H9 (cell line): ENCODE results near the gene OR52E8. TPM values are rescaled to one million over a fixed set of nuclear protein-coding genes. Genes with fewer than 3 reads are reported as not detected.

Experiments used
- DNase-seq: peaks from one replicate; pipeline ENCODE4 v3.0.0-alpha.2; 2017
- H2AFZ ChIP-seq: one replicate; pipeline ENCODE4 v1.6.1; 2013; ENCODE audit warnings: mild to moderate bottlenecking, low read length, control low read depth, moderate library complexity
- H2AK5ac ChIP-seq: 2 replicates; pipeline ENCODE4 v1.6.1; 2013; ENCODE audit warnings: low read length, control low read depth, mixed read lengths; ENCODE audit not compliant: insufficient read length
- H2BK120ac ChIP-seq: one replicate; pipeline ENCODE4 v1.6.1; 2013; ENCODE audit warnings: low read depth, mild to moderate bottlenecking, low read length, control low read depth, inconsistent platforms; ENCODE audit not compliant: poor library complexity, severe bottlenecking
- H2BK12ac ChIP-seq: 2 replicates; pipeline ENCODE4 v1.6.1; 2013; ENCODE audit warnings: low read length, control low read depth, mixed read lengths, low read depth; ENCODE audit not compliant: insufficient read length
- H2BK15ac ChIP-seq: 2 replicates; pipeline ENCODE4 v1.6.1; 2013; ENCODE audit warnings: low read depth, low read length, control low read depth
- H2BK20ac ChIP-seq: one replicate; pipeline ENCODE4 v1.6.1; 2013; ENCODE audit warnings: low read depth, mild to moderate bottlenecking, low read length, control low read depth, inconsistent platforms; ENCODE audit not compliant: poor library complexity, severe bottlenecking
- H2BK5ac ChIP-seq: 2 replicates; pipeline ENCODE4 v1.6.1; 2013; ENCODE audit warnings: low read length, control low read depth, mixed read lengths; ENCODE audit not compliant: insufficient read length
- H3K14ac ChIP-seq: 2 replicates; pipeline ENCODE4 v1.6.1; 2013; ENCODE audit warnings: low read length, control low read depth; ENCODE audit not compliant: insufficient read depth
- H3K18ac ChIP-seq: 2 replicates; pipeline ENCODE4 v1.6.1; 2013; ENCODE audit warnings: low read depth, mild to moderate bottlenecking, mixed read lengths, low read length, control low read depth; ENCODE audit not compliant: insufficient read length
- H3K23ac ChIP-seq: 2 replicates; pipeline ENCODE4 v1.6.1; 2013; ENCODE audit warnings: low read length, control low read depth, mixed read lengths, low read depth; ENCODE audit not compliant: insufficient read length
- H3K23me2 ChIP-seq: 2 replicates; pipeline ENCODE4 v1.6.1; 2013; ENCODE audit warnings: low read depth, mild to moderate bottlenecking, mixed read lengths, low read length, control low read depth; ENCODE audit not compliant: insufficient read length, poor library complexity, severe bottlenecking
- H3K27ac ChIP-seq: 2 replicates; pipeline ENCODE4 v1.5.1; 2013; ENCODE audit warnings: low read length, control low read depth, mixed read lengths, low read depth; ENCODE audit not compliant: insufficient read length
- H3K27me3 ChIP-seq: 2 replicates; pipeline ENCODE4 v1.6.1; 2013; ENCODE audit warnings: low read length, control low read depth, inconsistent platforms; ENCODE audit not compliant: insufficient read depth
- H3K4ac ChIP-seq: 2 replicates; pipeline ENCODE4 v1.6.1; 2013; ENCODE audit warnings: low read depth, mild to moderate bottlenecking, control low read depth, inconsistent platforms, low read length, moderate library complexity
- H3K4me1 ChIP-seq: 2 replicates; pipeline ENCODE4 v1.6.1; 2013; ENCODE audit warnings: low read length, control low read depth, inconsistent platforms; ENCODE audit not compliant: insufficient read depth
- H3K4me2 ChIP-seq: 2 replicates; pipeline ENCODE4 v1.6.1; 2013; ENCODE audit warnings: low read length, control low read depth, mixed read lengths; ENCODE audit not compliant: insufficient read length, insufficient read depth
- H3K56ac ChIP-seq: 2 replicates; pipeline ENCODE4 v1.6.1; 2013; ENCODE audit warnings: low read depth, mild to moderate bottlenecking, mixed read lengths, low read length, control low read depth; ENCODE audit not compliant: insufficient read length
- H3K79me1 ChIP-seq: 2 replicates; pipeline ENCODE4 v1.6.1; 2013; ENCODE audit warnings: low read depth, mild to moderate bottlenecking, moderate library complexity, low read length, control low read depth, inconsistent platforms; ENCODE audit not compliant: insufficient read depth, poor library complexity, severe bottlenecking
- H3K79me2 ChIP-seq: 2 replicates; pipeline ENCODE4 v1.6.1; 2013; ENCODE audit warnings: low read length, control low read depth, inconsistent platforms; ENCODE audit not compliant: insufficient read depth
- H3K9ac ChIP-seq: 2 replicates; pipeline ENCODE4 v1.6.1; 2013; ENCODE audit warnings: low read length, control low read depth, mixed read lengths; ENCODE audit not compliant: insufficient read length; ENCODE audit errors: extremely low read depth
- H3K9me3 ChIP-seq: one replicate; pipeline ENCODE4 v1.6.1; 2013; ENCODE audit warnings: low read depth, low read length, inconsistent platforms; ENCODE audit not compliant: control insufficient read depth
- H3T11ph ChIP-seq: one replicate; pipeline ENCODE4 v1.6.1; 2013; ENCODE audit warnings: mild to moderate bottlenecking, low read length, control low read depth, inconsistent platforms
- H4K20me1 ChIP-seq: one replicate; pipeline ENCODE4 v1.6.1; 2013; ENCODE audit not compliant: control insufficient read depth, insufficient read length, insufficient read depth
- H4K5ac ChIP-seq: 2 replicates; pipeline ENCODE4 v1.6.1; 2013; ENCODE audit warnings: low read depth, mild to moderate bottlenecking, mixed read lengths, low read length, control low read depth; ENCODE audit not compliant: insufficient read length
- H4K8ac ChIP-seq: replicated peaks from 2 replicates; pipeline ENCODE4 v1.6.1; 2013; ENCODE audit warnings: low read length, control low read depth, mixed read lengths, low read depth; ENCODE audit not compliant: insufficient read length
- H4K91ac ChIP-seq: 2 replicates; pipeline ENCODE4 v1.6.1; 2013; ENCODE audit warnings: low read depth, mild to moderate bottlenecking, moderate library complexity, mixed read lengths, low read length, control low read depth; ENCODE audit not compliant: insufficient read length
- H3K27ac Mint-ChIP-seq, 3 experiments: 2 replicates in 2 of 3; 3 replicates in 1 of 3; pipeline ENCODE4 v1.8.0; 2020 to 2021; ENCODE audit warnings: mixed read lengths in 3 of 3, mild to moderate bottlenecking in 1 of 3, moderate library complexity in 1 of 3
- H3K27me3 Mint-ChIP-seq: 2 replicates; pipeline ENCODE4 v1.8.0; 2021; ENCODE audit warnings: low read depth, mild to moderate bottlenecking, moderate library complexity, mixed read lengths
- H3K36me3 Mint-ChIP-seq, 3 experiments: 2 replicates in 2 of 3; 3 replicates in 1 of 3; pipeline ENCODE4 v1.8.0; 2020 to 2021; ENCODE audit warnings: low read depth in 3 of 3, mixed read lengths in 3 of 3; ENCODE audit not compliant: insufficient read depth in 1 of 3
- H3K4me1 Mint-ChIP-seq, 2 experiments: 2 replicates each; pipeline ENCODE4 v1.8.0; 2020; ENCODE audit warnings: mixed read lengths in 2 of 2
- H3K4me3 Mint-ChIP-seq, 2 experiments: 2 replicates in 1 of 2; 3 replicates in 1 of 2; pipeline ENCODE4 v1.8.0; 2020 to 2021; ENCODE audit warnings: mild to moderate bottlenecking in 2 of 2, mixed read lengths in 2 of 2, moderate library complexity in 1 of 2
- H3K9me3 Mint-ChIP-seq, 2 experiments: 2 replicates in 1 of 2; 3 replicates in 1 of 2; pipeline ENCODE4 v1.8.0; 2020; ENCODE audit warnings: mild to moderate bottlenecking in 2 of 2, mixed read lengths in 2 of 2, moderate library complexity in 1 of 2
- CTCF ChIP-seq: fragments of 200-600 bp; sonication (generic); conservative IDR thresholded peaks from 3 replicates; pipeline ENCODE4 v1.8.0; 2021; ENCODE audit warnings: antibody characterized with exemption, mild to moderate bottlenecking
- total RNA-seq: library from RNA; stranded (reverse); gene quantifications from 2 replicates; pipeline ENCODE4 v1.2.1, GENCODE V29; 2021

Gene OR52E8
- total RNA-seq, 1 experiment from 2014 or later = not detected

- Histone ChIP-seq H3K9me3 (no peaks in the 10 kb centered on the region), H3K56ac (no peak overlapping the region), H3K4me2 (no peak overlapping the region), H4K91ac (no peak overlapping the region), H2AFZ (no peak overlapping the region), H2BK5ac (no peak overlapping the region), H3K14ac (no peak overlapping the region), H3K4me1 (no peaks in the 10 kb centered on the region), H2BK12ac (no peak overlapping the region), H2AK5ac (no peak overlapping the region), H2BK20ac (no peak overlapping the region), H3K27ac (no peak overlapping the region), H3K27me3 (no peaks in the 10 kb centered on the region), H3K18ac (no peak overlapping the region), H4K20me1 (no peaks in the 10 kb centered on the region), H3K79me1 (no peaks in the 10 kb centered on the region), H4K8ac (no peak overlapping the region), H4K5ac (no peak overlapping the region), H2BK15ac (no peak overlapping the region), H3K9ac (no peak overlapping the region), H3K23me2 (no peaks in the 10 kb centered on the region), H3K23ac (no peak overlapping the region), H2BK120ac (no peak overlapping the region), H3K4ac (no peak overlapping the region), H3K79me2 (no peaks in the 10 kb centered on the region), H3T11ph (no peak overlapping the region)
- Mint-ChIP-seq H3K4me3 (no peak overlapping the region), H3K27me3 (no peaks in the 10 kb centered on the region; the same call in 1 of the 2 replicates), H3K27ac (no peak overlapping the region), H3K9me3 (no peaks in the 10 kb centered on the region), H3K4me1 (no peaks in the 10 kb centered on the region), H3K36me3 (no peaks in the 10 kb centered on the region)
- no peak for TF ChIP-seq CTCF
- DNase-seq = no peak
Measured at GRCh38 chr11:5881756-5882155, 24.3 kb upstream of the OR52E8 start.
